Suprapubic skin (tissue), 4 donors: ENCODE results near the gene LRMDA. TPM values are rescaled to one million over a fixed set of nuclear protein-coding genes. Genes with fewer than 3 reads are reported as not detected.

Experiments used
- DNase-seq, 2 donors: peaks; one replicate each; pipeline ENCODE4 v3.0.0-alpha.2; 2019; ENCODE audit warnings: low spot score in 2 of 2
- H3K27ac ChIP-seq: fragments of 200-600 bp; sonication (generic); one replicate; pipeline ENCODE4 v1.5.1; 2019
- H3K27me3 ChIP-seq: fragments of 200-600 bp; sonication (generic); one replicate; pipeline ENCODE4 v1.5.1; 2019
- H3K36me3 ChIP-seq: fragments of 200-600 bp; sonication (generic); one replicate; pipeline ENCODE4 v1.5.1; 2019
- H3K4me1 ChIP-seq: fragments of 200-600 bp; sonication (generic); one replicate; pipeline ENCODE4 v1.5.1; 2019
- H3K4me3 ChIP-seq: fragments of 200-600 bp; sonication (generic); one replicate; pipeline ENCODE4 v1.5.1; 2019; ENCODE audit warnings: mild to moderate bottlenecking
- H3K9me3 ChIP-seq: fragments of 200-600 bp; sonication (generic); one replicate; pipeline ENCODE4 v1.5.1; 2019
- EP300 ChIP-seq: sonication (generic); formaldehyde crosslinking; IDR thresholded peaks from one replicate; pipeline ENCODE4 v1.6.1; 2017; ENCODE audit warnings: antibody characterized with exemption
- POLR2A ChIP-seq, 2 donors: fragments of 450-650 bp; IDR thresholded peaks; one replicate each; pipeline ENCODE4 v1.6.1; 2017; ENCODE audit warnings: antibody characterized with exemption in 2 of 2, mild to moderate bottlenecking in 2 of 2, moderate library complexity in 2 of 2
- POLR2AphosphoS5 ChIP-seq, 3 donors: sonication (generic); formaldehyde crosslinking; IDR thresholded peaks; one replicate each; pipeline ENCODE4 v1.6.1; 2017; ENCODE audit warnings: antibody characterized with exemption in 3 of 3
- WGBS: methylation state at CpG from one replicate; pipeline ENCODE4 v1.1.5; 2018; 5-methylcytosine and 5-hydroxymethylcytosine counted together
- total RNA-seq, 4 donors: library from RNA; depleted of rRNA; stranded (reverse); fragments of >200 nt; gene quantifications; one replicate each; pipeline ENCODE4 v1.1.0, GENCODE V29; 2016
- TF ChIP-seq, protein P1 (sequence below), 2 donors: fragments of 200-600 bp in 1 of 2; fragments of 450-650 bp in 1 of 2; sonication (generic) in 1 of 2; IDR thresholded peaks; one replicate each; pipeline ENCODE4 v1.5.1; 2016 to 2019; ENCODE audit warnings: antibody characterized with exemption in 2 of 2, mild to moderate bottlenecking in 1 of 2, moderate library complexity in 1 of 2

The LRMDA gene
- total RNA-seq, 4 donors from 2014 or later: 0.10 to 2.9 (median 1.9) TPM; not detected in 1

DNA sequence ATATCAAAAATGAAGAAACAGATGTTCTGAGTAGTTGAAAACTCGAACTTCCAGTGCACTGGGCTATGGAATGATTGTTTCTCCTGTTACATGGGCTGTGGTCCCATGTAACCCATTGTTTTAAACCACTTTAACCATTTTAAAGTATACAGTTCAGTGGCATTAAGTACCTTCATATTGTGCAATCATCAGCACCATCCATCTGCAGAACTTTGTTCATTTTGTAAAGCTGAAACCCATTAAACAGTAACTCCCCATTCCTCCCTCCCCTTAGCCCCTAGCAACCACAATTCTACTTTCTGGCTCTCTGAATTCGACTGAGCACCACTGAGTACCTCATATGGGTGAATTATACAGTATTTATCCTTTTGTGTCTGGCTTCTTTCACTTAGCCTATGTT lies 217.4 kb downstream of the LRMDA start:
- 69% methylated on average over 2 of the region's 2 CpGs for WGBS
- no peak overlapping the region for H3K4me3 ChIP-seq
- H3K27ac ChIP-seq: no peak overlapping the region
- no peaks in the 10 kb centered on the region for H3K27me3 ChIP-seq
- H3K36me3 ChIP-seq: no peaks in the 10 kb centered on the region
- H3K4me1 ChIP-seq: peaks cover 10% of the 10 kb centered on the region
- TF ChIP-seq, protein P1, sequence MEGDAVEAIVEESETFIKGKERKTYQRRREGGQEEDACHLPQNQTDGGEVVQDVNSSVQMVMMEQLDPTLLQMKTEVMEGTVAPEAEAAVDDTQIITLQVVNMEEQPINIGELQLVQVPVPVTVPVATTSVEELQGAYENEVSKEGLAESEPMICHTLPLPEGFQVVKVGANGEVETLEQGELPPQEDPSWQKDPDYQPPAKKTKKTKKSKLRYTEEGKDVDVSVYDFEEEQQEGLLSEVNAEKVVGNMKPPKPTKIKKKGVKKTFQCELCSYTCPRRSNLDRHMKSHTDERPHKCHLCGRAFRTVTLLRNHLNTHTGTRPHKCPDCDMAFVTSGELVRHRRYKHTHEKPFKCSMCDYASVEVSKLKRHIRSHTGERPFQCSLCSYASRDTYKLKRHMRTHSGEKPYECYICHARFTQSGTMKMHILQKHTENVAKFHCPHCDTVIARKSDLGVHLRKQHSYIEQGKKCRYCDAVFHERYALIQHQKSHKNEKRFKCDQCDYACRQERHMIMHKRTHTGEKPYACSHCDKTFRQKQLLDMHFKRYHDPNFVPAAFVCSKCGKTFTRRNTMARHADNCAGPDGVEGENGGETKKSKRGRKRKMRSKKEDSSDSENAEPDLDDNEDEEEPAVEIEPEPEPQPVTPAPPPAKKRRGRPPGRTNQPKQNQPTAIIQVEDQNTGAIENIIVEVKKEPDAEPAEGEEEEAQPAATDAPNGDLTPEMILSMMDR (IDR thresholded peaks at IDR 0.05): no peak
- no peak for TF ChIP-seq POLR2AphosphoS5 (IDR thresholded peaks at IDR 0.05)
- no peak for DNase-seq
- H3K9me3 ChIP-seq: no peaks in the 10 kb centered on the region

DNA sequence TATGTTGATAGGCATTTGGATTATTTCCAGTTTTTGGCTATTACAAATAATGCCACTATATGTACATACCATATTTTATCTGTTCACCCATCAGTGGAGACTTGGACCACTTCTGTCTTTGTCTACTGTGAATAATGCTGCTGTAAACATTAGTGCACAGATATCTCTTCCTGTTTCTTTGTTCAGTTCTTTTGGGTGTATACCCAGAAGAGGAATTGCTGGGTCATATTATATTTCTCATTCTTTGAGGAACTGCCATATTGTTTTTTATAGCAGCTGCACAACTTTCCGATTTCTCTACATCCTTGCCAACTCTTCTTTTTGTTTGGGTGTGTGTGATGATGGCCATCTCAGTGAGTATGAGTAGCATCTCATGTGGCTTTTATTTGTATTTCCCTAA lies 218.0 kb downstream of the LRMDA start:
- no peak for TF ChIP-seq EP300
- TF ChIP-seq POLR2AphosphoS5 (IDR thresholded peaks at IDR 0.05): no peak
- 77% methylated on average over 1 of the region's 1 CpG for WGBS
- no peaks in the 10 kb centered on the region for H3K27me3 ChIP-seq
- peaks cover 10% of the 10 kb centered on the region for H3K4me1 ChIP-seq
- H3K4me3 ChIP-seq: no peak overlapping the region
- DNase-seq: no peak
- no peak overlapping the region for H3K27ac ChIP-seq
- H3K9me3 ChIP-seq: no peaks in the 10 kb centered on the region
- H3K36me3 ChIP-seq: no peaks in the 10 kb centered on the region

DNA sequence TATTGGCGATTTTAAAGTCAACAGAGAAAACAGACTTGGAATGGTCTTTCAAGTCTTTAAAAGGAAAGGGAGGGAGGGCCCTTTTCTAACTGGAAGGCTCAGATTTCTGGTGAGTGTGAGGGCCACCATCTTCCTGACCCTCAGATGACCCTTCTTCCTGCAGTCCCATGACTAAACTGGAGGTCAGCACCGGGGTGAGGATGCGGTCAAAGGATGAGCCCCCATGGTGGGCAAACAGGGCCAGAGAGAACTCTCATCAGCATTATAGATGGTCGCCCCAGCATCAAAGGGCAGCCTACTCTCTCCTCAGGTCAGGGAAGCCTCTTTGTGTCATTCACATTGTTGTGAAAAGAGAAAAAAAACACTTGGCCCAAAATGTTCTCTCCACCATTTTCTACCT lies 219.2 kb downstream of the LRMDA start:
- 81% methylated on average over 4 of the region's 4 CpGs for WGBS
- no peak overlapping the region for H3K4me3 ChIP-seq
- no peaks in the 10 kb centered on the region for H3K27me3 ChIP-seq
- peaks cover 18% of the 10 kb centered on the region for H3K4me1 ChIP-seq
- no peak overlapping the region for H3K27ac ChIP-seq
- TF ChIP-seq POLR2AphosphoS5 (IDR thresholded peaks at IDR 0.05) (no peak), EP300 (no peak), POLR2A (IDR thresholded peaks at IDR 0.05) (no peak)
- TF ChIP-seq, protein P1 (IDR thresholded peaks at IDR 0.05): no peak
- no peaks in the 10 kb centered on the region for H3K36me3 ChIP-seq
- DNase-seq: no peak
- no peaks in the 10 kb centered on the region for H3K9me3 ChIP-seq

DNA sequence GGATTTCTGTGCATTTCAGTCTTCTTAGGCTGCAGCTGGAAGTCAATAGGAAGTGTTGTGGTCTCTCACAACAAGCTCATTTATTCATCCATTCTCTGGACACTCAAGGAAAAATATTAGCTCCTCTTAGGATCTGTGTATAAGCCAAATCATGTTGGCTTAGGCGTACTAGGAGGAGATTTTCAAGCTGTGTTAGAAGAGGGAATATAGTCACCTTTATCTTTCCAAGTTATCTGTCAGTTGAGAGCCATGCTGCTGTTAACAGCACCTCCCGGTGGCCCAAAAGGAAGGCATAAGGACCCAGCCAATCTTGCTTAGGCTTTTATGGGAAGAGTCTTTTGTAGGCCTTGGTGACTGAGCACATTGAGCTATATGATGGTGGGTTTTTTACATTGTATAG lies 220.0 kb downstream of the LRMDA start:
- no peaks in the 10 kb centered on the region for H3K36me3 ChIP-seq
- WGBS: 100% methylated on average over 2 of the region's 2 CpGs
- no peak overlapping the region for H3K27ac ChIP-seq
- TF ChIP-seq POLR2A (IDR thresholded peaks at IDR 0.05) (no peak), EP300 (no peak), POLR2AphosphoS5 (IDR thresholded peaks at IDR 0.05) (no peak)
- TF ChIP-seq, protein P1 (IDR thresholded peaks at IDR 0.05): no peak
- H3K4me1 ChIP-seq: peaks cover 20% of the 10 kb centered on the region
- no peaks in the 10 kb centered on the region for H3K9me3 ChIP-seq
- H3K4me3 ChIP-seq: no peak overlapping the region
- DNase-seq: no peak
- no peaks in the 10 kb centered on the region for H3K27me3 ChIP-seq

DNA sequence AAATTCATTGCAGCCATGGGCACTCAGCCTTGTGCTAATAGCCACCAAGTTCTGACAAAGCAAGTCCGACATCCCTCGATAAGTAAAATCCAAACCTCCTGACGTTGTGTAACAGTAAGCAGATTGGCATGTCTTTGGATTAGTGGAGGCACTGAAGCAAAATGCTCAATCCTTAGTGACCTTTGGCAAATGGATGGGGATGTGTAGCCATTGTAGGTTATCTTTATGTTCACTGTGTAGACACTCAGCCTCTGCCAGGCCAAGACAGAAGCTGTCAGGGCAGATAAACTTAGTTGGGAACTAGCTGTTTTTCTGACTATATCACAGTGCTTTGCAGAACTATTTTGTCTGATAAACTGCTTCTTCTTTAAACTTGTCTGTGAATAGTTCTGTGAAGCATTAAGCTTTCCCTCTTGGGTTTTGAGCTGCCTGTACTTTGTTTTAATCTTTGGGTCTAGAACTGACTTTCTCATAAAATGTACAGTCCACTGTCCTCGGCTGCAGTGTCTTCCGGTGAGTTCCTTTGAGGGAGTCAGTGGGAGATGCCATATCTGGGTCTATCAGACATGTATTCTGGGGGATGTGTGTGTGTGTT lies 220.8 kb downstream of the LRMDA start:
- H3K4me3 ChIP-seq: no peak overlapping the region
- TF ChIP-seq EP300 (no peak), POLR2AphosphoS5 (IDR thresholded peaks at IDR 0.05) (no peak), POLR2A (IDR thresholded peaks at IDR 0.05) (no peak)
- TF ChIP-seq, protein P1 (IDR thresholded peaks at IDR 0.05): no peak
- H3K36me3 ChIP-seq: no peaks in the 10 kb centered on the region
- DNase-seq: no peak
- H3K9me3 ChIP-seq: no peaks in the 10 kb centered on the region
- peaks cover 14% of the 10 kb centered on the region for H3K4me1 ChIP-seq
- no peak overlapping the region for H3K27ac ChIP-seq
- no peaks in the 10 kb centered on the region for H3K27me3 ChIP-seq
- 86% methylated on average over 5 of the region's 5 CpGs for WGBS

DNA sequence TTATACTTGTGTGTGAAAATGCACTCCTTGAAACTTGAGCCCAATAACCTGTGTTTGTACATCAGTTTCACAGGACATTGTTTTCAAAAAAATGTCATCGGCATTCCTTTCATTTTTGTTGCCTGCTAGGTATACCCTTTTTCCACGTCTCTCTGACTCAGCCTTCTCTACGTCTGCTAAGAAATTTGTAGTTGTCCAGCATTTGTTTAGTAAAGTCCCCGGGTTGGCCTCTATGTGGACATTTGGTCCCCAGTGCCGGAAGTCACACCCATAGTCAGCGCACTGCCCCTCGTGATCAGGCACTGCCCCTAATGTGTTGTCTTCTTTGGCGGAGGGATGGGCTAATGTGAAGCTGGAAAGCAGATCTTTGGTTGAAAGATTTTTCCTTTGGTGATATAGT lies 222.3 kb downstream of the LRMDA start:
- H3K27me3 ChIP-seq: no peaks in the 10 kb centered on the region
- no peak overlapping the region for H3K27ac ChIP-seq
- no peak for DNase-seq
- peaks cover 14% of the 10 kb centered on the region for H3K4me1 ChIP-seq
- H3K9me3 ChIP-seq: no peaks in the 10 kb centered on the region
- no peaks in the 10 kb centered on the region for H3K36me3 ChIP-seq
- TF ChIP-seq EP300 (no peak), POLR2AphosphoS5 (IDR thresholded peaks at IDR 0.05) (no peak), POLR2A (IDR thresholded peaks at IDR 0.05) (no peak)
- TF ChIP-seq, protein P1 (IDR thresholded peaks at IDR 0.05): no peak
- no peak overlapping the region for H3K4me3 ChIP-seq
- 89% methylated on average over 8 of the region's 8 CpGs for WGBS
